HEK293 (cell line): ENCODE measurements around the gene MAGI1.

Experiments
- CTCF ChIA-PET: fragments of 350-600 bp; formaldehyde crosslinking; extraction: SDS; loops from one replicate; lab custom pipeline; 2021; ENCODE audit warnings: antibody characterized with exemption; lab: Yijun Ruan, JAX
- POLR2A ChIA-PET: fragments of 300-600 bp; formaldehyde crosslinking; extraction: SDS; loops from one replicate; lab custom pipeline; 2020; ENCODE audit warnings: antibody characterized with exemption, inconsistent platforms; lab: Yijun Ruan, JAX
- H3K27ac ChIP-seq: fragments of 200-500 bp; sonication (Bioruptor generic); 2 replicates; pipeline ENCODE4 v1.5.1; 2014; ENCODE audit warnings: low read depth, low read length, control low read depth, inconsistent platforms; ENCODE audit errors: extremely low read depth
- H3K36me3 ChIP-seq, 2 experiments: fragments of 200-500 bp in 1 of 2; sonication (Bioruptor generic) in 1 of 2; 1 replicate in 1 of 2; 2 replicates in 1 of 2; pipeline ENCODE4 v1.5.1; 2014 to 2017; ENCODE audit warnings: inconsistent platforms in 2 of 2, low read length in 2 of 2; ENCODE audit not compliant: control insufficient read depth in 2 of 2, insufficient read depth in 1 of 2
- H3K4me1 ChIP-seq: fragments of 200-500 bp; sonication (Bioruptor generic); 2 replicates; pipeline ENCODE4 v1.5.1; 2014; ENCODE audit warnings: mild to moderate bottlenecking, low read length, inconsistent platforms; ENCODE audit not compliant: control insufficient read depth, insufficient read depth
- H3K4me3 ChIP-seq: 2 replicates; pipeline ENCODE4 v1.5.1; 2011; ENCODE audit warnings: low read depth, mild to moderate bottlenecking, control low read depth, low read length, moderate library complexity
- H3K9me3 ChIP-seq: fragments of 200-500 bp; sonication (Bioruptor generic); 2 replicates; pipeline ENCODE4 v1.5.1; 2014; ENCODE audit warnings: low read depth, low read length, inconsistent platforms; ENCODE audit not compliant: control insufficient read depth, insufficient read depth
- ELK4 ChIP-seq: IDR thresholded peaks from 2 replicates; pipeline ENCODE4 v1.6.1; 2011; ENCODE audit warnings: mild to moderate bottlenecking, low read depth, low read length, borderline replicate concordance
- GLIS1 ChIP-seq: fragments of 450-650 bp; formaldehyde crosslinking; IDR thresholded peaks from 2 replicates; pipeline ENCODE4 v1.5.1; 2016; ENCODE audit warnings: missing biosample characterization, missing genetic modification characterization
- KLF10 ChIP-seq: fragments of 450-650 bp; IDR thresholded peaks from 2 replicates; pipeline ENCODE4 v1.5.1; 2018; ENCODE audit warnings: missing biosample characterization, mild to moderate bottlenecking, missing genetic modification characterization
- MZF1 ChIP-seq: fragments of 450-650 bp; formaldehyde crosslinking; IDR thresholded peaks from 2 replicates; pipeline ENCODE4 v1.5.1; 2017; ENCODE audit warnings: missing biosample characterization, missing genetic modification characterization, borderline replicate concordance
- SETDB1 ChIP-seq: IDR thresholded peaks from one replicate; pipeline ENCODE4 v1.6.1; 2017; ENCODE audit warnings: mild to moderate bottlenecking, low read length, moderate library complexity, mixed read lengths; ENCODE audit not compliant: insufficient read length
- TCF7L2 ChIP-seq: IDR thresholded peaks from 2 replicates; pipeline ENCODE4 v1.6.1; 2011; ENCODE audit warnings: low read depth, mild to moderate bottlenecking, inconsistent platforms, low read length, moderate library complexity, borderline replicate concordance
- ZBTB11 ChIP-seq: fragments of 450-650 bp; formaldehyde crosslinking; conservative IDR thresholded peaks from 2 replicates; pipeline ENCODE4 v1.5.1; 2016; ENCODE audit warnings: low read depth, missing biosample characterization, missing genetic modification characterization
- ZBTB7A ChIP-seq: fragments of 450-650 bp; formaldehyde crosslinking; IDR thresholded peaks from 2 replicates; pipeline ENCODE4 v1.5.1; 2016; ENCODE audit warnings: low read depth, missing biosample characterization, missing genetic modification characterization
- ZEB2 ChIP-seq: fragments of 450-650 bp; formaldehyde crosslinking; IDR thresholded peaks from 2 replicates; pipeline ENCODE4 v1.5.1; 2016; ENCODE audit warnings: missing biosample characterization, missing genetic modification characterization
- ZIC2 ChIP-seq: fragments of 450-650 bp; formaldehyde crosslinking; IDR thresholded peaks from 2 replicates; pipeline ENCODE4 v1.5.1; 2016; ENCODE audit warnings: missing biosample characterization, missing genetic modification characterization
- ZNF10 ChIP-seq: fragments of 450-650 bp; formaldehyde crosslinking; IDR thresholded peaks from 2 replicates; pipeline ENCODE4 v1.5.1; 2017; ENCODE audit warnings: missing biosample characterization, missing genetic modification characterization
- ZNF121 ChIP-seq: fragments of 450-650 bp; formaldehyde crosslinking; IDR thresholded peaks from 2 replicates; pipeline ENCODE4 v1.5.1; 2016; ENCODE audit warnings: missing biosample characterization, missing genetic modification characterization
- ZNF138 ChIP-seq: fragments of 450-650 bp; formaldehyde crosslinking; IDR thresholded peaks from 2 replicates; pipeline ENCODE4 v1.5.1; 2016; ENCODE audit warnings: missing biosample characterization, missing genetic modification characterization, borderline replicate concordance
- ZNF155 ChIP-seq: fragments of 450-650 bp; formaldehyde crosslinking; IDR thresholded peaks from 2 replicates; pipeline ENCODE4 v1.5.1; 2016; ENCODE audit warnings: missing biosample characterization, missing genetic modification characterization
- ZNF175 ChIP-seq: fragments of 450-650 bp; formaldehyde crosslinking; IDR thresholded peaks from 2 replicates; pipeline ENCODE4 v1.5.1; 2016; ENCODE audit warnings: missing biosample characterization, missing genetic modification characterization
- ZNF26 ChIP-seq: fragments of 450-650 bp; formaldehyde crosslinking; IDR thresholded peaks from 2 replicates; pipeline ENCODE4 v1.5.1; 2016; ENCODE audit warnings: missing biosample characterization, missing genetic modification characterization
- ZNF350 ChIP-seq: fragments of 450-650 bp; formaldehyde crosslinking; IDR thresholded peaks from 2 replicates; pipeline ENCODE4 v1.5.0; 2017; ENCODE audit warnings: missing biosample characterization, mild to moderate bottlenecking, missing genetic modification characterization
- ZNF366 ChIP-seq: fragments of 450-650 bp; formaldehyde crosslinking; conservative IDR thresholded peaks from 2 replicates; pipeline ENCODE4 v1.5.1; 2016; ENCODE audit warnings: missing biosample characterization, missing genetic modification characterization
- ZNF48 ChIP-seq: fragments of 450-650 bp; formaldehyde crosslinking; IDR thresholded peaks from 2 replicates; pipeline ENCODE4 v1.5.1; 2016; ENCODE audit warnings: missing biosample characterization, missing genetic modification characterization
- ZNF530 ChIP-seq: fragments of 450-650 bp; formaldehyde crosslinking; IDR thresholded peaks from 2 replicates; pipeline ENCODE4 v1.5.1; 2016; ENCODE audit warnings: low read depth, missing biosample characterization, missing genetic modification characterization
- ZNF585B ChIP-seq: fragments of 450-650 bp; formaldehyde crosslinking; IDR thresholded peaks from 2 replicates; pipeline ENCODE4 v1.5.1; 2016; ENCODE audit warnings: missing biosample characterization, missing genetic modification characterization
- ZNF768 ChIP-seq: fragments of 450-650 bp; formaldehyde crosslinking; IDR thresholded peaks from 2 replicates; pipeline ENCODE4 v1.5.1; 2018; ENCODE audit warnings: missing biosample characterization, mild to moderate bottlenecking, missing genetic modification characterization
- ZSCAN16 ChIP-seq: fragments of 450-650 bp; formaldehyde crosslinking; IDR thresholded peaks from 2 replicates; pipeline ENCODE4 v1.5.1; 2016; ENCODE audit warnings: missing biosample characterization, missing genetic modification characterization
- ZSCAN18 ChIP-seq: fragments of 450-650 bp; formaldehyde crosslinking; IDR thresholded peaks from 2 replicates; pipeline ENCODE4 v1.5.1; 2016; ENCODE audit warnings: missing biosample characterization, missing genetic modification characterization
- ZSCAN30 ChIP-seq: fragments of 450-650 bp; IDR thresholded peaks from 2 replicates; pipeline ENCODE4 v1.5.1; 2018; ENCODE audit warnings: missing biosample characterization, mild to moderate bottlenecking, missing genetic modification characterization, moderate library complexity

MAGI1 gene

GRCh38 chr3:65944252-65944651 lies 94.5 kb downstream of the MAGI1 start:
- CTCF ChIA-PET = interaction anchor here (0.6 kb wide), 1 partner anchor 161 kb away, joined by 3 read pairs; no protein-coding TSS in a partner anchor
- Histone ChIP-seq H3K9me3 (no peaks in the 10 kb centered on the region), H3K36me3 (no peaks in the 10 kb centered on the region), H3K27ac (no peak overlapping the region), H3K4me1 (0 out of 2 replicates have a peak, but pooled peaks cover 3% of the 10 kb centered on the region), H3K4me3 (no peak overlapping the region)
- POLR2A ChIA-PET = no interaction called here
- TF ChIP-seq MZF1 (no peak), ZBTB7A (tag by site-specific recombination) (no peak), ZSCAN16 (no peak), ZNF121 (tag by site-specific recombination) (peak; percentile 41; the same call in 1 of the 2 replicates), ZNF48 (tag by site-specific recombination) (no peak), ZNF585B (tag by site-specific recombination) (no peak), ZNF530 (tag by site-specific recombination) (no peak), ZEB2 (tag by site-specific recombination) (no peak)

- H3K27ac ChIP-seq = no peak overlapping the region
- H3K4me3 ChIP-seq = no peak overlapping the region
- TF ChIP-seq KLF10 (tag by site-specific recombination) = no peak
- TF ChIP-seq ELK4 = no peak
- no peak for TF ChIP-seq SETDB1
- TF ChIP-seq ZNF155 (tag by site-specific recombination) = no peak
- no peak for TF ChIP-seq ZNF138 (tag by site-specific recombination)
- no peak for TF ChIP-seq TCF7L2
- no peak for TF ChIP-seq ZBTB11 (tag by site-specific recombination)
- TF ChIP-seq, all 188 proteins: peak for 0
- POLR2A ChIA-PET = no interaction called here
- CTCF ChIA-PET = interaction anchor here (0.7 kb wide), 1 partner anchor 301 kb away, joined by 3 read pairs; no protein-coding TSS in a partner anchor
- no peaks in the 10 kb centered on the region for H3K36me3 ChIP-seq
- H3K9me3 ChIP-seq = no peaks in the 10 kb centered on the region
- H3K4me1 ChIP-seq = no peaks in the 10 kb centered on the region
These were observed 98.9 kb downstream of the MAGI1 start for GRCh38 chr3:65939801-65940246.

GRCh38 chr3:65939184-65939583 lies 99.5 kb downstream of the MAGI1 start:
- ChIA-PET POLR2A (no interaction called here), CTCF (interaction anchor here (0.7 kb wide), 1 partner anchor 301 kb away, joined by 3 read pairs; no protein-coding TSS in a partner anchor)
- Histone ChIP-seq H3K36me3 (no peaks in the 10 kb centered on the region), H3K4me3 (no peak overlapping the region), H3K27ac (no peak overlapping the region), H3K4me1 (no peaks in the 10 kb centered on the region), H3K9me3 (no peaks in the 10 kb centered on the region)
- TF ChIP-seq ZNF350 (tag by site-specific recombination) (no peak), ZNF26 (tag by site-specific recombination) (no peak), ZNF366 (tag by site-specific recombination) (no peak), GLIS1 (tag by site-specific recombination) (peak; percentile 54; the same call in 1 of the 2 replicates), ZNF10 (tag by site-specific recombination) (no peak), ZIC2 (tag by site-specific recombination) (peak; percentile 39; the same call in 1 of the 2 replicates), ZSCAN18 (no peak), ZNF768 (tag by site-specific recombination) (no peak), ZSCAN30 (tag by site-specific recombination) (no peak), ZNF175 (tag by site-specific recombination) (no peak)
